ENCODE data around the gene EYA2. TPM values are rescaled to one million over a fixed set of nuclear protein-coding genes. Genes with fewer than 3 reads are reported as not detected.

EYA2 gene
- total and polyA plus RNA-seq, 2 of the 4 experiments (the other 2 are of a cell fraction): 2.3 to 5.4 TPM

DNA sequence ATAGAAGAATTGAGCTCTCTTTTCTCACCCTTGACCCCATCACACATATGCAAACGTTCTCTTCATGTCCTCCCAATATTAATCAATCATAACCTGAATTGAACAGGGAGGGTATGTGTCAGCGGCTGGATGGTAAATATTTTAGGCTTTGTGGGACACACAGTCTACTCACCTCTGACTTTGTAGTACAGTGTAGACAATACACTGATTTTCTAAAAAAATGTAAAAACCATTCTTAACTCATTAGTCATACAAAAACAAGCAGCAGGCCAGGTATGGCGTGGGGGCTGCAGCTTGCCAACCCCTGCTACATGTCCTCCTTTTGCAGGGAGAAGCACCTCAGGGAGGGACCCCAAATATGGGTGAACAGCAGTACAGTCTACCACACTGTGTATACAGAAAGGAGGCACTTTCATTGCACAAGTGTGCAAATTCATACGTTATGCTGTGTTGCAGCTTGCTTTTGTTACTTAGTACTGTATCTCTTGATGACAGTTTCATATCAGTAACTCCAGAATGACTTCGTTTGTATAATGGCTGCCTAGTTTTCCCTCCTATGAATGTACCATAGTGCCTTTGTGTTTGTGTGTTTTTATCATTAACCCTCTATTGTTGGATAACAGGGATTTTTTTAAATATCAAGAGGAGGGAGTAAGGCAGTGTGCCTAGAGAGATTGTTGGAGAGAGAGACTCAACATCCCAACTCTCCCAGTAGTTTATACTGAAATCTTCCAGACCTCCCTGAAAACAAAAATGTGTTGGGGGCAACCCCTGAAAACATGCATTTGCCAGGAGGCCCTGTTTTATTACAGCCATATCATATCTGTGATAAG is 247.5 kb downstream of the EYA2 start:
- H3K56ac ChIP-seq (ENCODE audit: extremely low read depth, insufficient read depth, low read length): no peak overlapping the region
- TF ChIP-seq MAZ (IDR thresholded peaks at IDR 0.05; ENCODE audit: borderline replicate concordance, low read depth, low read length): no peak
- no peak for TF ChIP-seq MXI1 (IDR thresholded peaks at IDR 0.05; ENCODE audit: borderline replicate concordance, low read depth, low read length)
- TF ChIP-seq, protein P1, sequence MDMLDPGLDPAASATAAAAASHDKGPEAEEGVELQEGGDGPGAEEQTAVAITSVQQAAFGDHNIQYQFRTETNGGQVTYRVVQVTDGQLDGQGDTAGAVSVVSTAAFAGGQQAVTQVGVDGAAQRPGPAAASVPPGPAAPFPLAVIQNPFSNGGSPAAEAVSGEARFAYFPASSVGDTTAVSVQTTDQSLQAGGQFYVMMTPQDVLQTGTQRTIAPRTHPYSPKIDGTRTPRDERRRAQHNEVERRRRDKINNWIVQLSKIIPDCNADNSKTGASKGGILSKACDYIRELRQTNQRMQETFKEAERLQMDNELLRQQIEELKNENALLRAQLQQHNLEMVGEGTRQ (IDR thresholded peaks at IDR 0.05; ENCODE audit: low read depth, low read length): no peak
- TF ChIP-seq CHD1 (IDR thresholded peaks at IDR 0.05; ENCODE audit: low read depth, low read length): no peak
- no peak for TF ChIP-seq NFE2L2 (IDR thresholded peaks at IDR 0.05; ENCODE audit: low read depth, low read length)
- no peak for TF ChIP-seq FOS (IDR thresholded peaks at IDR 0.05; ENCODE audit: low read depth, low read length)
- no peak for TF ChIP-seq BHLHE40 (IDR thresholded peaks at IDR 0.05; ENCODE audit: low read depth, low read length)
- no peak for TF ChIP-seq RFX5 (IDR thresholded peaks at IDR 0.05; ENCODE audit: low read depth, low read length)
- no peak for TF ChIP-seq CEBPB (IDR thresholded peaks at IDR 0.05; ENCODE audit: low read depth, low read length)
- TF ChIP-seq RAD21 (IDR thresholded peaks at IDR 0.05; ENCODE audit: low read length): no peak
- no peak for TF ChIP-seq RCOR1 (IDR thresholded peaks at IDR 0.05; ENCODE audit: insufficient replicate concordance, low read length)
- TF ChIP-seq MAFK (IDR thresholded peaks at IDR 0.05; ENCODE audit: low read depth, low read length): no peak
- H3K4ac ChIP-seq (ENCODE audit: low read depth, low read length): no peak overlapping the region; the same call in 1 of the 2 replicates
- 83% methylated on average over 1 of the region's 5 CpGs; no CpG with 5 or more reads in 1 of the 2 experiments for WGBS, 2 experiments (ENCODE audit: extremely low coverage in 2 of 2, insufficient read length in 1 of 2)
- ATAC-seq (ENCODE audit: low read depth) (no peak), DNase-seq (no peak)
- H2BK20ac ChIP-seq (ENCODE audit: low read depth, low read length): no peak overlapping the region
- intact Hi-C loops (cut with micrococcal nuclease): loop anchor here (2.0 kb wide), 1 partner anchor 269 kb away; no protein-coding TSS in a partner anchor
- no TSS peak for BruUV-seq (replicated peaks)
- H3K9me3 ChIP-seq (ENCODE audit: control insufficient read depth, insufficient read depth, low read length): peaks cover 5% of the 10 kb centered on the region
- H4K8ac ChIP-seq (ENCODE audit: low read depth in 2 of 2, low read length in 2 of 2): no peak overlapping the region
- no peak overlapping the region for H2BK15ac ChIP-seq (ENCODE audit: low read depth, low read length)
- peaks cover 8% of the 10 kb centered on the region; the same call in 1 of the 2 replicates for H3K9me1 ChIP-seq (ENCODE audit: insufficient read depth, low read length)
- no peak overlapping the region for H2BK5ac ChIP-seq (ENCODE audit: low read depth, low read length, poor library complexity, severe bottlenecking)
- H4K5ac ChIP-seq (ENCODE audit: low read depth, low read length): no peak overlapping the region
- no peaks in the 10 kb centered on the region for H3K36me3 ChIP-seq (ENCODE audit: control insufficient read depth, insufficient read depth, low read length)
- H2AK5ac ChIP-seq (ENCODE audit: low read depth, low read length): no peak overlapping the region
- POLR2A ChIA-PET (ENCODE audit: unreplicated experiment): no interaction called here
- H3K18ac ChIP-seq (ENCODE audit: low read depth, low read length): no peak overlapping the region
- no peaks in the 10 kb centered on the region for H3K27me3 ChIP-seq (ENCODE audit: control insufficient read depth, insufficient read depth, low read length)
- no peak overlapping the region for H3K27ac ChIP-seq (ENCODE audit: insufficient read depth, low read length)
- CTCF ChIA-PET: no interaction called here
- no peak overlapping the region for H3K14ac ChIP-seq (replicated peaks; ENCODE audit: low read depth, low read length)
- H2AK9ac ChIP-seq (replicated peaks; ENCODE audit: low read depth, low read length, poor library complexity): no peak overlapping the region
- H3K9ac ChIP-seq (ENCODE audit: low read depth, low read length): no peak overlapping the region
- in situ Hi-C loops (cut with MboI; ENCODE audit: low sequenced_read_pairs): no loop called here
- H3K4me1 ChIP-seq (ENCODE audit: control insufficient read depth, insufficient read depth, low read length): peaks cover 12% of the 10 kb centered on the region
- no peaks in the 10 kb centered on the region for H3K79me1 ChIP-seq (ENCODE audit: low read depth in 1 of 2, low read length in 2 of 2)
- H3K23ac ChIP-seq (ENCODE audit: low read depth, low read length): no peak overlapping the region
- no peak overlapping the region for H3K4me2 ChIP-seq (ENCODE audit: low read depth, low read length)
- H4K91ac ChIP-seq (ENCODE audit: insufficient read depth, low read depth, low read length): no peak overlapping the region
- no peak overlapping the region for H3K4me3 ChIP-seq (ENCODE audit: insufficient read depth, low read depth, low read length)
- no peaks in the 10 kb centered on the region for H4K20me1 ChIP-seq (ENCODE audit: insufficient read depth, low read length)
- no peak overlapping the region for H2BK120ac ChIP-seq (ENCODE audit: low read depth, low read length)
- no peak overlapping the region for H2AFZ ChIP-seq (replicated peaks; ENCODE audit: low read length, poor library complexity)
- dilution Hi-C loops (cut with HindIII; ENCODE audit: low sequenced_read_pairs, unreplicated experiment): no loop called here

All from IMR-90 (cell line).